Lower leg skin (tissue), 4 donors: Measurements from ENCODE around the gene PPP3R1. TPM values are rescaled to one million over a fixed set of nuclear protein-coding genes. Genes with fewer than 3 reads are reported as not detected.

Experiments used
- DNase-seq, 2 donors: peaks; one replicate each; pipeline ENCODE4 v3.0.0-alpha.2; 2019; ENCODE audit warnings: low spot score in 2 of 2
- H3K4me3 ChIP-seq: fragments of 200-600 bp; sonication (generic); 2 replicates; pipeline ENCODE4 v1.5.1; 2017; ENCODE audit warnings: mild to moderate bottlenecking, low read depth; ENCODE audit not compliant: poor library complexity, severe bottlenecking
- POLR2A ChIP-seq, 2 donors: fragments of 450-650 bp; IDR thresholded peaks; one replicate each; pipeline ENCODE4 v1.6.1; 2016 to 2017; ENCODE audit warnings: antibody characterized with exemption in 2 of 2, mild to moderate bottlenecking in 1 of 2, moderate library complexity in 1 of 2
- WGBS, 2 donors: methylation state at CpG; one replicate each; pipeline ENCODE4 v1.1.5; 2018; 5-methylcytosine and 5-hydroxymethylcytosine counted together
- intact Hi-C: fragments of 100-400 bp; cut with DNase I; formaldehyde crosslinking; loops from one replicate; pipeline ENCODE4 v1.15.0; 2023; ENCODE audit warnings: low total_unique reads
- total RNA-seq, 4 donors: library from RNA; depleted of rRNA; stranded (reverse); fragments of >200 nt; gene quantifications; one replicate each; pipeline ENCODE4 v1.1.0, GENCODE V29; 2016
- TF ChIP-seq, protein P1 (sequence below), 3 donors: fragments of 450-650 bp; IDR thresholded peaks; one replicate each; pipeline ENCODE4 v1.5.1; 2016; ENCODE audit warnings: antibody characterized with exemption in 3 of 3, mild to moderate bottlenecking in 3 of 3, moderate library complexity in 2 of 3

The PPP3R1 gene
- total RNA-seq, 4 donors from 2014 or later, result 31.0 to 42.4 (median 34.7) TPM

DNA sequence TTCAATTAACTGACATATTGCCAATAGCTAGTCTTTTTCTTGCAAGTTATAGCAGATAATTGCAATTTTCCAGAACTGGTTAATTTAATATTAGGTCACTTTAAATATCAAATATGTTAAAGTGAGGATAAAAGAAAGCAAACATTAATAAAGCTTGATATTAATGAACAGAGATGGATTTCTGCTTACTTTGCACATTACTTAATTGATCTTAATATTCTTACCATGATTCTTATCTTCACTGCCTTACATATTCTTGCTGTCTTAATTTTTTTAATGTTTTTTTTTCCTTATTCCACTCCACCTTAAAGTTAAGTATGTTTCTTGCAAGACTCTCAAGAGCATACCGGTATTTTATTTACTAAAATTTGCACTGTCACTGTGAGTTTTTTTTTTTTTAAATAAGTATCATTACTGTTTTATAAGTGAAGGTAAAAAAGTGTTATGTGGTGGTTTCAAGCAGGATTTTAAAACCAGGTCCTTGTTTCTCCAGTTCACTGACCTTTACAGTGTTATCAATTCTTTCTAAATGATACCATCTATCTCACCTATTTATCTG lies 33.9 kb downstream of the PPP3R1 start:
- intact Hi-C loops, result no loop called here
- H3K4me3 ChIP-seq, result no peak overlapping the region
- TF ChIP-seq, protein P1, sequence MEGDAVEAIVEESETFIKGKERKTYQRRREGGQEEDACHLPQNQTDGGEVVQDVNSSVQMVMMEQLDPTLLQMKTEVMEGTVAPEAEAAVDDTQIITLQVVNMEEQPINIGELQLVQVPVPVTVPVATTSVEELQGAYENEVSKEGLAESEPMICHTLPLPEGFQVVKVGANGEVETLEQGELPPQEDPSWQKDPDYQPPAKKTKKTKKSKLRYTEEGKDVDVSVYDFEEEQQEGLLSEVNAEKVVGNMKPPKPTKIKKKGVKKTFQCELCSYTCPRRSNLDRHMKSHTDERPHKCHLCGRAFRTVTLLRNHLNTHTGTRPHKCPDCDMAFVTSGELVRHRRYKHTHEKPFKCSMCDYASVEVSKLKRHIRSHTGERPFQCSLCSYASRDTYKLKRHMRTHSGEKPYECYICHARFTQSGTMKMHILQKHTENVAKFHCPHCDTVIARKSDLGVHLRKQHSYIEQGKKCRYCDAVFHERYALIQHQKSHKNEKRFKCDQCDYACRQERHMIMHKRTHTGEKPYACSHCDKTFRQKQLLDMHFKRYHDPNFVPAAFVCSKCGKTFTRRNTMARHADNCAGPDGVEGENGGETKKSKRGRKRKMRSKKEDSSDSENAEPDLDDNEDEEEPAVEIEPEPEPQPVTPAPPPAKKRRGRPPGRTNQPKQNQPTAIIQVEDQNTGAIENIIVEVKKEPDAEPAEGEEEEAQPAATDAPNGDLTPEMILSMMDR (IDR thresholded peaks at IDR 0.05), result no peak
- TF ChIP-seq POLR2A (IDR thresholded peaks at IDR 0.05), result no peak
- 28 to 31% methylated on average over 1 of the region's 1 CpG for WGBS, 2 donors
- DNase-seq, result no peak

DNA sequence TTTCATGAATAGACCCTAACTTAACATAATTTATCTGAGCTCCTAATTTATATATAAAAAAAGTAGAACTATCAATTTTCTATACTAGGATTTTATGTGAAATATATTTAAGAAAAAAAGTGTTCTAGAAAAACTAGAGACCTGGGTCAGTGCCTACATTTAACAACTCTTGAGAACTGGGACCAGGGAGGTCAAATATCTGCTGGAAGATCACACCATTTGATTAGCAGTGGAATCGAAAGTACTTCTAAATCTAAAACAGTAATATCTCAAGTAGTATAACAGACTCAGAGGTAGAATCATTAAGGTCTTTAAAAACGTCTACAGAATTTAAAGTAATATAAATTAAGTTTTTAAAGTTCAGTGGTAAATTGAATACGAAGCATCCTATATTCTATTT lies 34.6 kb downstream of the PPP3R1 start:
- no peak overlapping the region for H3K4me3 ChIP-seq
- 46 to 52% methylated on average over 3 of the region's 3 CpGs for WGBS, 2 donors
- intact Hi-C loops, result no loop called here
- no peak for DNase-seq
- no peak for TF ChIP-seq POLR2A (IDR thresholded peaks at IDR 0.05)
- TF ChIP-seq, protein P1 (IDR thresholded peaks at IDR 0.05), result no peak

DNA sequence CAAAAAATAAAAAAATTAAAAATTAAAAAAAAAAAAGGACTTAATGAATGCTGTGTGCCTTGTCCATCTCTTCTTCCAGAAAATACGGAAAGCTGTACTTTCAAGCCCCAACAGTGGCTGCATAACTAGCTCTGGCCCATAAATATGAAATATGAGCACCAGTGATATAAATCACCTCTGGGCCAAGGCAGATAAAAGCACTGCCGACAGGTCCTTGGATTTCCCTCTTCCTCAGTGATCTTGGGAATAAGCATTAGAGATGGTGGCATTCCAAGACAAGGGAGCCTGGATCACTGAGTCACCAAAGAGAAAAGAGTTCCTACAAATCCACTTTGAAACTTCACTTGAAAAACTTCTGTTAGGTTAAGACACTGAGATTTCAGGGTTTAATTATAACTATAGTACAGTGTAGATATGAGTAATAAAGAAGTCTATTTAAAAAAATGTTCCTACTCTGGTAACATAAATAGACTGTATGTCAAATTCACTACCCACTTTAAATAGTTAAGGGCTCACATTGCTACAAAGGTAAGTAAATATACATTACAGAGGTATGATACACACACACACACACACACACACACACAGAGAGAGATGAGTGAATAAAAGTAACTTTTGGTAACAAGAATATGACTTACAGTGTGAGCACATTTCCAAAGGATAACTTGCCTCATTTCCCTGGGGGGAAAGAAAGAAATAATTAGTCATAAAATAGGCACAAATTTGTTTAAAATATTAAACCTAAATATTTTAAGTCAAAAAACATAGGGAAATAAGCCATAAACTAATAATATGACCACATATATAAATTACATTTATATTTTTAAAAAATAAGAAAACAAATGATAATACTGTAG lies 35.6 kb downstream of the PPP3R1 start:
- TF ChIP-seq, protein P1 (IDR thresholded peaks at IDR 0.05), result no peak
- TF ChIP-seq POLR2A (IDR thresholded peaks at IDR 0.05), result no peak
- intact Hi-C loops, result no loop called here
- WGBS, 2 donors, result 21 to 44% methylated on average over 2 of the region's 2 CpGs
- DNase-seq, result no peak
- H3K4me3 ChIP-seq, result no peak overlapping the region

DNA sequence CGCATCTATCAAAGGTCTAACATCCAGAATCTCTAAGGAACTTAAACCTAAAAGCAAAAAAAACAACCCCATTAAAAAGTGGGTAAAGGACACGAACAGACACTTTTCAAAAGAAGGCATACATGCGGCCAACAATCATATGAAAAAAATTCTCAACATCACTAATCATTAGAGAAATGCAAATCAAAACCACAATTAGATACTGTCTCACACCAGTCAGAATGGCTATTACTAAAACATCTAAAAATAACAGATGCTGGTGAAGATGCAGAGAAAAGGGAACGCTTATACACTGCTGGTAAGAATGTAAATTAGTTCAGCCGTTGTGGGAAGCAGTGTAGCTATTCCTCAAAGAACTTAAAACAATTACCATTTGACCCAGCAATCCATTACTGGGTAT lies 38.0 kb downstream of the PPP3R1 start:
- no peak for TF ChIP-seq POLR2A (IDR thresholded peaks at IDR 0.05)
- TF ChIP-seq, protein P1 (IDR thresholded peaks at IDR 0.05), result no peak
- WGBS, 2 donors, result 84 to 87% methylated on average over 5 of the region's 5 CpGs

DNA sequence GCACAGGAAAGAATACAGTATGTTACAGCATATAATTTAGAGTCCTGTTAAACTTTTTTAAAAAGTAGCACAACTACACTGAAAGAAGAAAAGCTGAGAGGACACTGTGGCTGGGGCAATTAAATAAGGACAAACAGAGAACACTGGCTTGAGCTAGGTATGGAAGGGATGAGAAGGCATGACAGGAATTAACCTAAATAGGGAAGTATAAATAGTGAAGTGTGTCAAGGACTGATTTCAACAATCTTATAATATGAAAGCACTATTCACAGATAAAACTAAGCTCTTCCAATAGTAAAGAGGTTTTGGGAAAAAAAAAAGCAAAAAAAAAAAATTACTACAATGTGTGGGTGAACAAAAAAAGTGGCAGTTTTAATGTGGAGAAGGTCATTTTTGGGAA lies 45.5 kb downstream of the PPP3R1 start:
- intact Hi-C loops, result no loop called here
- TF ChIP-seq, protein P1 (IDR thresholded peaks at IDR 0.05), result no peak
- TF ChIP-seq POLR2A (IDR thresholded peaks at IDR 0.05), result no peak
- H3K4me3 ChIP-seq, result no peak overlapping the region
- DNase-seq, result no peak

More for the DNA sequence above, 38.0 kb downstream of the PPP3R1 start:
- intact Hi-C loops, result no loop called here
- DNase-seq, result no peak
- no peak overlapping the region for H3K4me3 ChIP-seq
